B cell (primary cell): ENCODE measurements around the gene DKK1. TPM values are rescaled to one million over a fixed set of nuclear protein-coding genes. Genes with fewer than 3 reads are reported as not detected.

Experiments
- ATAC-seq: fragments of 200-7000 bp; cut with Tn5 transposase; one replicate; pipeline ENCODE4 v1.10.0; 2021; ENCODE audit warnings: low read depth, mild to moderate bottlenecking, moderate number of reproducible peaks, moderate library complexity
- CTCF ChIA-PET: fragments of 350-600 bp; sonication (Branson Sonifier 250); formaldehyde crosslinking; loops from one replicate; lab custom pipeline; 2021; ENCODE audit warnings: antibody characterized with exemption, inconsistent platforms; lab: Charles Lee
- POLR2A ChIA-PET: fragments of 350-600 bp; sonication (Branson Sonifier 250); formaldehyde crosslinking; loops from one replicate; lab custom pipeline; 2021; ENCODE audit warnings: antibody characterized with exemption; lab: Charles Lee
- DNase-seq: peaks from one replicate; pipeline ENCODE4 v3.0.0; 2013
- H2AFZ ChIP-seq: 2 replicates; pipeline ENCODE4 v1.6.1; 2012; ENCODE audit warnings: mild to moderate bottlenecking, low read depth, low read length; ENCODE audit not compliant: insufficient read depth, poor library complexity, severe bottlenecking
- H3K27ac ChIP-seq, 2 donors: 1 replicate in 1 of 2; 2 replicates in 1 of 2; pipeline ENCODE4 v1.5.1; 2012 to 2013; ENCODE audit warnings: low read length in 2 of 2, mild to moderate bottlenecking in 2 of 2, moderate library complexity in 1 of 2
- H3K27me3 ChIP-seq, 4 experiments: fragments of 200-600 bp in 1 of 4; sonication (generic) in 1 of 4; replicated peaks in 1 of 4; 1 replicate in 2 of 4; 2 replicates in 2 of 4; pipeline versions ENCODE4 v1.6.1 to v1.7.0; 2013 to 2016; ENCODE audit warnings: low read length in 3 of 4, mild to moderate bottlenecking in 2 of 4, mixed read lengths in 1 of 4, moderate library complexity in 1 of 4; ENCODE audit not compliant: insufficient read depth in 4 of 4, control insufficient read depth in 3 of 4; ENCODE audit errors: control extremely low read depth in 1 of 4
- H3K36me3 ChIP-seq, 2 experiments: replicated peaks in 1 of 2; 1 replicate in 1 of 2; 2 replicates in 1 of 2; pipeline versions ENCODE4 v1.6.1 to v1.7.1; 2013; ENCODE audit warnings: low read length in 1 of 2; ENCODE audit not compliant: insufficient read depth in 2 of 2, control insufficient read depth in 1 of 2; ENCODE audit errors: control extremely low read depth in 1 of 2, extremely low read depth in 1 of 2
- H3K4me1 ChIP-seq, 2 donors: fragments of 200-600 bp in 1 of 2; sonication (generic) in 1 of 2; 1 replicate in 1 of 2; 2 replicates in 1 of 2; pipeline versions ENCODE4 v1.5.1 to v1.6.1; 2013 to 2017; ENCODE audit warnings: low read length in 2 of 2; ENCODE audit not compliant: control insufficient read depth in 2 of 2, insufficient read depth in 2 of 2
- H3K4me2 ChIP-seq: replicated peaks from 2 replicates; pipeline ENCODE3; 2012; ENCODE audit warnings: mild to moderate bottlenecking, low read depth, low read length; ENCODE audit not compliant: poor library complexity, severe bottlenecking
- H3K4me3 ChIP-seq, 5 experiments: fragments of 200-600 bp in 1 of 5; sonication (generic) in 1 of 5; 1 replicate in 3 of 5; 2 replicates in 2 of 5; pipeline versions ENCODE4 v1.5.1 to v1.7.0; 2011 to 2016; ENCODE audit warnings: low read length in 4 of 5, mild to moderate bottlenecking in 4 of 5, low read depth in 2 of 5, control low read depth in 1 of 5, moderate library complexity in 1 of 5; ENCODE audit not compliant: insufficient read depth in 1 of 5; ENCODE audit errors: control extremely low read depth in 1 of 5, extremely low read depth in 1 of 5
- H3K79me2 ChIP-seq: fragments of 200-600 bp; sonication (generic); one replicate; pipeline ENCODE4 v1.6.0; 2016; ENCODE audit warnings: low read length; ENCODE audit not compliant: control insufficient read depth, insufficient read depth
- H3K9ac ChIP-seq: fragments of 200-600 bp; sonication (generic); 2 replicates; pipeline ENCODE4 v1.6.1; 2017; ENCODE audit warnings: mild to moderate bottlenecking, low read length, moderate library complexity
- H3K9me3 ChIP-seq, 3 donors: one replicate each; pipeline versions ENCODE4 v1.6.1 to v1.7.1; 2013; ENCODE audit warnings: low read length in 2 of 3; ENCODE audit not compliant: control insufficient read depth in 2 of 3, insufficient read depth in 1 of 3; ENCODE audit errors: control extremely low read depth in 1 of 3
- H4K20me1 ChIP-seq: 2 replicates; pipeline ENCODE4 v1.6.0; 2012; ENCODE audit warnings: mild to moderate bottlenecking, low read length; ENCODE audit not compliant: insufficient read depth, control insufficient read depth, poor library complexity, severe bottlenecking
- H3K27ac Mint-ChIP-seq: one replicate; pipeline ENCODE4 v1.8.0; 2021; ENCODE audit warnings: mixed read lengths
- H3K27me3 Mint-ChIP-seq: one replicate; pipeline ENCODE4 v1.8.0; 2021; ENCODE audit warnings: mixed read lengths
- H3K4me1 Mint-ChIP-seq: one replicate; pipeline ENCODE4 v1.8.0; 2021; ENCODE audit warnings: mixed read lengths
- H3K4me3 Mint-ChIP-seq: one replicate; pipeline ENCODE4 v1.8.0; 2021; ENCODE audit warnings: mixed read lengths
- H3K9me3 Mint-ChIP-seq: one replicate; pipeline ENCODE4 v1.8.0; 2022; ENCODE audit warnings: mixed read lengths; ENCODE audit not compliant: insufficient read depth
- EZH2 ChIP-seq: IDR thresholded peaks from 2 replicates; pipeline ENCODE4 v1.6.1; 2012; ENCODE audit warnings: borderline replicate concordance, low read depth, mild to moderate bottlenecking, moderate library complexity, low read length; ENCODE audit not compliant: insufficient read depth, poor library complexity, severe bottlenecking
- WGBS: methylation state at CpG from one replicate; pipeline ENCODE4 v1.1.5; 2013; ENCODE audit warnings: missing lambda C conversion rate; ENCODE audit not compliant: insufficient coverage; 5-methylcytosine and 5-hydroxymethylcytosine counted together
- intact Hi-C: fragments of 100-400 bp; cut with micrococcal nuclease; formaldehyde crosslinking; loops from one replicate; pipeline ENCODE4 v1.10.0; 2022
- polyA plus RNA-seq: library from polyadenylated mRNA; depleted of rRNA; stranded (reverse); fragments of >200 nt; gene quantifications from 2 replicates; pipeline ENCODE4 v1.2.3, GENCODE V29; 2012
- total RNA-seq, 2 donors: library from RNA; stranded (reverse); fragments of 120-200 nt in 1 of 2; gene quantifications; 1 replicate in 1 of 2; 2 replicates in 1 of 2; pipeline versions ENCODE4 v1.2.3 to v1.2.4, GENCODE V29; 2013 to 2022
- TF ChIP-seq, protein P1 (sequence below): fragments of 200-600 bp; IDR thresholded peaks from one replicate; pipeline ENCODE4 v1.8.0; 2022; ENCODE audit warnings: antibody characterized with exemption, mild to moderate bottlenecking

DKK1 gene
- total and polyA plus RNA-seq, 2 donors (not counting 1 experiment from before 2014, with no cell fraction given), result not detected

DNA sequence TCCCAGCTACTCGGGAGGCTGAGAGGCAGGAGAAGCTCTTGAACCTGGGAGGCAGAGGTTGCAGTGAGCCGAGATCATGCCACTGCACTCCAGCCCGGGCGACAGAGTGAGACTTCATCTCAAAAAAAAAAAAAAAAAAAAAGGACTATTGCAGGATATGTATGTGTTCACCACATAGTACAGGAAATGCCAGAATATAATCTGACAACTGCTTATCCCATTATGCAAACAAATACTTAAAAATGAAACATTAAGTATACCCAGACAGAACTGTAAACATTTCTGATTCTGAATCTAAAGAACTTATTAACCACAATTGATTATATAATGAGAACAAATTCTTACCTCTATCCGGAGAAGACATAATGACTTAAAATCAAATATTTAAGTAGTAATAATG, 18.7 kb downstream of the DKK1 start:
- TF ChIP-seq, protein P1, sequence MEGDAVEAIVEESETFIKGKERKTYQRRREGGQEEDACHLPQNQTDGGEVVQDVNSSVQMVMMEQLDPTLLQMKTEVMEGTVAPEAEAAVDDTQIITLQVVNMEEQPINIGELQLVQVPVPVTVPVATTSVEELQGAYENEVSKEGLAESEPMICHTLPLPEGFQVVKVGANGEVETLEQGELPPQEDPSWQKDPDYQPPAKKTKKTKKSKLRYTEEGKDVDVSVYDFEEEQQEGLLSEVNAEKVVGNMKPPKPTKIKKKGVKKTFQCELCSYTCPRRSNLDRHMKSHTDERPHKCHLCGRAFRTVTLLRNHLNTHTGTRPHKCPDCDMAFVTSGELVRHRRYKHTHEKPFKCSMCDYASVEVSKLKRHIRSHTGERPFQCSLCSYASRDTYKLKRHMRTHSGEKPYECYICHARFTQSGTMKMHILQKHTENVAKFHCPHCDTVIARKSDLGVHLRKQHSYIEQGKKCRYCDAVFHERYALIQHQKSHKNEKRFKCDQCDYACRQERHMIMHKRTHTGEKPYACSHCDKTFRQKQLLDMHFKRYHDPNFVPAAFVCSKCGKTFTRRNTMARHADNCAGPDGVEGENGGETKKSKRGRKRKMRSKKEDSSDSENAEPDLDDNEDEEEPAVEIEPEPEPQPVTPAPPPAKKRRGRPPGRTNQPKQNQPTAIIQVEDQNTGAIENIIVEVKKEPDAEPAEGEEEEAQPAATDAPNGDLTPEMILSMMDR, result no peak
- TF ChIP-seq EZH2, result no peak
- Mint-ChIP-seq H3K27me3 (no peaks in the 10 kb centered on the region), H3K9me3 (no peaks in the 10 kb centered on the region), H3K4me1 (no peaks in the 10 kb centered on the region), H3K4me3 (no peak overlapping the region), H3K27ac (no peak overlapping the region)
- ATAC-seq (no peak), DNase-seq (no peak)
- intact Hi-C loops, result no loop called here
- no peak overlapping the region for H3K9ac ChIP-seq
- H3K4me1 ChIP-seq, result no peaks in the 10 kb centered on the region
- WGBS, result 100% methylated on average over 1 of the region's 5 CpGs
- H3K4me3 ChIP-seq, result no peak overlapping the region
- H3K36me3 ChIP-seq, result no peaks in the 10 kb centered on the region
- CTCF ChIA-PET, result no interaction called here
- H3K9me3 ChIP-seq, result no peaks in the 10 kb centered on the region
- no peak overlapping the region for H3K27ac ChIP-seq
- H3K79me2 ChIP-seq, result no peaks in the 10 kb centered on the region
- POLR2A ChIA-PET, result no interaction called here
- H3K4me2 ChIP-seq, result no peak overlapping the region
- no peaks in the 10 kb centered on the region for H4K20me1 ChIP-seq
- H2AFZ ChIP-seq, result no peak overlapping the region
- no peaks in the 10 kb centered on the region for H3K27me3 ChIP-seq

DNA sequence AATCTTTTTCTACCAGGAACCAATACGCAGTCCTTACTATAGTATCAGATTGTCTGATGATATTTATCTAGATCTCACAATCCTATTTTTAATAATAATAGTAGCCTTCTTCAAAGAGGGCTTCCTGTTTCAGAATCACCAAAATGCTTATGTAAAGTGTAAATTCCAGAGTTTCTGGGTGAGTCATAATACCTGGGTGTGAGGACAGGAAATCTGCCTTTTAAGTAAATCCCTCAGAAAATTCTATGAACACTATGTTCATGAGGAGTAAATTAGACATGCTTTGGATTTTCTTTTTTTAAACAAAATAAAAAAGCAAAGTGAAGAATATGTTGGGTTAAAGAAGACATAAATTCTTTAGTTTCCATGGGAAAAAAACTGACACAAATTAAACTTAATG, 20.5 kb downstream of the DKK1 start:
- no peak for DNase-seq
- no peaks in the 10 kb centered on the region for H3K27me3 ChIP-seq
- no peak overlapping the region for H3K27ac ChIP-seq
- no peak overlapping the region for H2AFZ ChIP-seq
- H3K79me2 ChIP-seq, result no peaks in the 10 kb centered on the region
- no peaks in the 10 kb centered on the region for H3K9me3 ChIP-seq
- ChIA-PET POLR2A (no interaction called here), CTCF (no interaction called here)
- Mint-ChIP-seq H3K4me1 (no peaks in the 10 kb centered on the region), H3K27ac (no peak overlapping the region), H3K4me3 (no peak overlapping the region), H3K9me3 (no peaks in the 10 kb centered on the region), H3K27me3 (no peaks in the 10 kb centered on the region)
- no peak for TF ChIP-seq EZH2
- TF ChIP-seq, protein P1, result no peak
- WGBS, result no CpG with 5 or more reads among the region's 1 CpG
- H3K4me2 ChIP-seq, result no peak overlapping the region
- intact Hi-C loops, result no loop called here
- no peak overlapping the region for H3K4me3 ChIP-seq
- H4K20me1 ChIP-seq, result no peaks in the 10 kb centered on the region
- ATAC-seq, result no peak
- H3K4me1 ChIP-seq, result no peaks in the 10 kb centered on the region
- no peak overlapping the region for H3K9ac ChIP-seq
- no peaks in the 10 kb centered on the region for H3K36me3 ChIP-seq
